WTC11 (cell line): Measurements from ENCODE around the gene RAB35. TPM values are rescaled to one million over a fixed set of nuclear protein-coding genes. Genes with fewer than 3 reads are reported as not detected.

ENCODE experiments used
- ATAC-seq: fragments of 200-7000 bp; cut with Tn5 transposase; 2 replicates; pipeline ENCODE4 v1.10.0; 2021; ENCODE audit warnings: mild to moderate bottlenecking, moderate library complexity
- CTCF ChIA-PET: fragments of 300-600 bp; sonication (Branson Sonifier 250); formaldehyde crosslinking; loops from one replicate; lab custom pipeline; 2021; ENCODE audit warnings: antibody characterized with exemption; lab: Charles Lee
- POLR2A ChIA-PET: fragments of 350-600 bp; sonication (Branson Sonifier 250); formaldehyde crosslinking; loops from one replicate; lab custom pipeline; 2021; ENCODE audit warnings: antibody characterized with exemption; lab: Charles Lee
- DNase-seq: peaks from one replicate; pipeline ENCODE4 v3.0.0; 2021; ENCODE audit warnings: low spot score
- H3K27ac Mint-ChIP-seq: 2 replicates; pipeline ENCODE4 v1.8.0; 2021; ENCODE audit warnings: mixed read lengths
- H3K27me3 Mint-ChIP-seq: 2 replicates; pipeline ENCODE4 v1.8.0; 2021; ENCODE audit warnings: low read depth, mild to moderate bottlenecking, moderate library complexity, mixed read lengths
- H3K36me3 Mint-ChIP-seq: 2 replicates; pipeline ENCODE4 v1.8.0; 2021; ENCODE audit warnings: mixed read lengths
- H3K4me1 Mint-ChIP-seq: 2 replicates; pipeline ENCODE4 v1.8.0; 2022; ENCODE audit warnings: mixed read lengths
- H3K4me3 Mint-ChIP-seq: 2 replicates; pipeline ENCODE4 v1.8.0; 2021; ENCODE audit warnings: mild to moderate bottlenecking, moderate library complexity, mixed read lengths
- H3K9me3 Mint-ChIP-seq: 2 replicates; pipeline ENCODE4 v1.8.0; 2021; ENCODE audit warnings: mixed read lengths
- CREB1 ChIP-seq: sonication (generic); formaldehyde crosslinking; IDR thresholded peaks from 2 replicates; pipeline ENCODE4 v1.8.0; 2023; ENCODE audit warnings: mild to moderate bottlenecking, missing genetic modification reagents
- E2F4 ChIP-seq: sonication (generic); formaldehyde crosslinking; IDR thresholded peaks from 2 replicates; pipeline ENCODE4 v1.8.1; 2022; ENCODE audit warnings: low read depth, mild to moderate bottlenecking, moderate library complexity, missing genetic modification reagents, borderline replicate concordance
- ELF4 ChIP-seq: sonication (generic); formaldehyde crosslinking; IDR thresholded peaks from 2 replicates; pipeline ENCODE4 v1.8.1; 2022; ENCODE audit warnings: low read depth, mild to moderate bottlenecking, moderate library complexity, missing genetic modification reagents
- EMX1 ChIP-seq: fragments of 250-450 bp; sonication (Bioruptor Pico); IDR thresholded peaks from 2 replicates; pipeline ENCODE4 v1.8.0; 2021; ENCODE audit warnings: mild to moderate bottlenecking
- ESRRA ChIP-seq: sonication (generic); formaldehyde crosslinking; IDR thresholded peaks from 2 replicates; pipeline ENCODE4 v1.8.1; 2022; ENCODE audit warnings: mild to moderate bottlenecking, missing genetic modification reagents, borderline replicate concordance
- HMGA2 ChIP-seq: fragments of 250-450 bp; sonication (Bioruptor Pico); IDR thresholded peaks from 2 replicates; pipeline ENCODE4 v1.4.0; 2021; ENCODE audit warnings: mild to moderate bottlenecking, moderate library complexity
- NR1H2 ChIP-seq: sonication (generic); formaldehyde crosslinking; IDR thresholded peaks from 2 replicates; pipeline ENCODE4 v1.9.0; 2021; ENCODE audit warnings: mild to moderate bottlenecking, moderate library complexity, missing genetic modification reagents
- OVOL2 ChIP-seq: fragments of 250-450 bp; sonication (Bioruptor Pico); IDR thresholded peaks from 2 replicates; pipeline ENCODE4 v1.9.0; 2021; ENCODE audit warnings: mild to moderate bottlenecking, borderline replicate concordance
- PRDM15 ChIP-seq: sonication (generic); formaldehyde crosslinking; IDR thresholded peaks from 2 replicates; pipeline ENCODE4 v1.8.0; 2022; ENCODE audit warnings: missing genetic modification reagents
- PREB ChIP-seq: sonication (generic); formaldehyde crosslinking; IDR thresholded peaks from 2 replicates; pipeline ENCODE4 v1.8.1; 2022; ENCODE audit warnings: mild to moderate bottlenecking, missing genetic modification reagents, moderate library complexity, borderline replicate concordance
- USF2 ChIP-seq: sonication (generic); formaldehyde crosslinking; IDR thresholded peaks from 2 replicates; pipeline ENCODE4 v1.8.1; 2023; ENCODE audit warnings: mild to moderate bottlenecking, missing genetic modification reagents, moderate library complexity
- ZNF121 ChIP-seq: sonication (generic); formaldehyde crosslinking; IDR thresholded peaks from 2 replicates; pipeline ENCODE4 v1.8.0; 2023; ENCODE audit warnings: missing genetic modification reagents
- ZNF232 ChIP-seq: sonication (generic); formaldehyde crosslinking; IDR thresholded peaks from 2 replicates; pipeline ENCODE4 v1.8.0; 2022; ENCODE audit warnings: mild to moderate bottlenecking, missing genetic modification reagents
- ZNF396 ChIP-seq: fragments of 250-450 bp; sonication (Bioruptor Pico); IDR thresholded peaks from 2 replicates; pipeline ENCODE4 v1.8.0; 2021; ENCODE audit warnings: mild to moderate bottlenecking, moderate library complexity, borderline replicate concordance
- total RNA-seq: library from RNA; stranded (reverse); gene quantifications from 3 replicates; pipeline ENCODE4 v1.2.3, GENCODE V29; 2021

Gene RAB35
- total RNA-seq, 1 experiment from 2014 or later: 44.5 TPM

GRCh38 chr12:120093336-120093591 is 23.3 kb downstream of the RAB35 start:
- Mint-ChIP-seq H3K27me3 (no peaks in the 10 kb centered on the region), H3K4me1 (peaks cover 36% of the 10 kb centered on the region), H3K27ac (no peak overlapping the region), H3K9me3 (no peaks in the 10 kb centered on the region), H3K36me3 (peaks cover 8% of the 10 kb centered on the region), H3K4me3 (no peak overlapping the region)
- CTCF ChIA-PET: interaction anchor here (0.5 to 2.2 kb wide), 6 partner anchors 7 to 151 kb away, joined by 3 to 6 read pairs (median 4); no protein-coding TSS in a partner anchor
- TF ChIP-seq PREB (CRISPR knock-in tag) (no peak), OVOL2 (no peak), ZNF121 (CRISPR knock-in tag) (no peak), EMX1 (CRISPR knock-in tag) (no peak), ZNF232 (no peak), USF2 (CRISPR knock-in tag) (no peak), ESRRA (no peak), NR1H2 (CRISPR knock-in tag) (no peak), HMGA2 (CRISPR knock-in tag) (no peak), PRDM15 (CRISPR knock-in tag) (no peak), ZNF396 (CRISPR knock-in tag) (no peak), ELF4 (no peak)
- DNase-seq: no peak
- ATAC-seq: peak; percentile 2; the same call in 1 of the 2 replicates
- POLR2A ChIA-PET: interaction anchor here (1.5 to 2.2 kb wide), 3 partner anchors 24 to 104 kb away, joined by 7 to 9 read pairs (median 8); partner anchors contain the start of genes BICDL1 and RAB35

GRCh38 chr12:120092551-120093335 is 23.8 kb downstream of the RAB35 start:
- H3K27me3 Mint-ChIP-seq: no peaks in the 10 kb centered on the region
- TF ChIP-seq E2F4 (CRISPR knock-in tag) (no peak), CREB1 (CRISPR knock-in tag) (0 out of 2 replicates have a peak, but pooled peaks have one; percentile 19)
- DNase-seq (peak; percentile 45), ATAC-seq (no peak)
- ChIA-PET CTCF (interaction anchor here (1.1 to 2.2 kb wide), 4 partner anchors 10 to 152 kb away, joined by 3 to 6 read pairs (median 4); no protein-coding TSS in a partner anchor), POLR2A (interaction anchor here (1.5 to 2.2 kb wide), 2 partner anchors 26 to 104 kb away, joined by 8 to 9 read pairs; partner anchors contain the start of gene BICDL1)
- H3K4me1 Mint-ChIP-seq: peaks cover 37% of the 10 kb centered on the region
- peak overlapping the region; percentile 82; the same call in 1 of the 2 replicates for H3K27ac Mint-ChIP-seq
- peaks cover 4% of the 10 kb centered on the region for H3K36me3 Mint-ChIP-seq
- H3K4me3 Mint-ChIP-seq: no peak overlapping the region
- no peaks in the 10 kb centered on the region for H3K9me3 Mint-ChIP-seq
